Measurements from ENCODE around the gene THSD7A. TPM values are rescaled to one million over a fixed set of nuclear protein-coding genes. Genes with fewer than 3 reads are reported as not detected.

The THSD7A gene
- polyA plus RNA-seq, 1 donor (not counting 4 experiments of a cell fraction or from before 2014, with no cell fraction given) = not detected

- dilution Hi-C loops (cut with MboI; ENCODE audit: extremely low pct_ligation_motif_present, low sequenced_read_pairs) = no loop called here
- Histone ChIP-seq H3K27me3 (ENCODE audit: control insufficient read depth, extremely low read depth, insufficient read depth, low read length) (no peaks in the 10 kb centered on the region), H3K4me2 (ENCODE audit: control insufficient read depth, extremely low read depth, insufficient read depth, low read depth, low read length) (no peak overlapping the region), H3K27ac (ENCODE audit: control insufficient read depth, insufficient read depth, low read length) (no peak overlapping the region), H3K79me2 (ENCODE audit: control insufficient read depth, insufficient read depth, low read length) (no peaks in the 10 kb centered on the region), H2AFZ (ENCODE audit: control insufficient read depth, low read length) (no peak overlapping the region), H3K9ac (ENCODE audit: control insufficient read depth, extremely low read depth, insufficient read depth, low read length) (no peak overlapping the region), H3K9me3 (ENCODE audit: control insufficient read depth, low read depth, low read length) (no peaks in the 10 kb centered on the region), H3K9me1 (ENCODE audit: control insufficient read depth, extremely low read depth, insufficient read depth, low read length) (no peaks in the 10 kb centered on the region), H3K36me3 (ENCODE audit: control insufficient read depth in 2 of 2, extremely low read depth in 1 of 2, insufficient read depth in 2 of 2, low read length in 2 of 2) (no peaks in the 10 kb centered on the region), H3K4me1 (ENCODE audit: control insufficient read depth, extremely low read depth, insufficient read depth, low read length) (no peaks in the 10 kb centered on the region), H4K20me1 (ENCODE audit: control insufficient read depth, extremely low read depth, insufficient read depth, low read length) (no peaks in the 10 kb centered on the region), H3K4me3 (ENCODE audit: control insufficient read depth in 2 of 3, extremely low read depth in 1 of 3, insufficient read depth in 2 of 3, low read depth in 1 of 3, low read length in 3 of 3) (no peak overlapping the region)
- FAIRE-seq (no peak), DNase-seq (ENCODE audit: low read depth, low spot score) (no peak)
- TF ChIP-seq EZH2 (IDR thresholded peaks at IDR 0.05; ENCODE audit: low read length) = no peak
- TF ChIP-seq CTCF (optimal IDR thresholded peaks at IDR 0.05 in 1 of 3, IDR thresholded peaks at IDR 0.05 in 1 of 3, conservative IDR thresholded peaks at IDR 0.05 in 1 of 3; ENCODE audit: extremely low read depth in 1 of 3, insufficient read depth in 2 of 3, low read length in 3 of 3) = no peak
These were observed 240.1 kb downstream of the THSD7A start for GRCh38 chr7:11591943-11592342.

GRCh38 chr7:11591055-11591633 is 240.9 kb downstream of the THSD7A start:
- no peak for FAIRE-seq
- H3K79me2 ChIP-seq (ENCODE audit: control insufficient read depth, insufficient read depth, low read length) = no peaks in the 10 kb centered on the region
- H3K27me3 ChIP-seq (ENCODE audit: control insufficient read depth, extremely low read depth, insufficient read depth, low read length) = no peaks in the 10 kb centered on the region
- H3K9me3 ChIP-seq (ENCODE audit: control insufficient read depth, low read depth, low read length) = no peaks in the 10 kb centered on the region
- H3K27ac ChIP-seq (ENCODE audit: control insufficient read depth, insufficient read depth, low read length) = no peak overlapping the region
- H3K9me1 ChIP-seq (ENCODE audit: control insufficient read depth, extremely low read depth, insufficient read depth, low read length) = no peaks in the 10 kb centered on the region
- no peak for DNase-seq (ENCODE audit: low read depth, low spot score)
- no peaks in the 10 kb centered on the region for H4K20me1 ChIP-seq (ENCODE audit: control insufficient read depth, extremely low read depth, insufficient read depth, low read length)
- H2AFZ ChIP-seq (ENCODE audit: control insufficient read depth, low read length) = no peak overlapping the region
- H3K4me3 ChIP-seq (ENCODE audit: control insufficient read depth in 2 of 3, extremely low read depth in 1 of 3, insufficient read depth in 2 of 3, low read depth in 1 of 3, low read length in 3 of 3) = no peak overlapping the region
- TF ChIP-seq CTCF (optimal IDR thresholded peaks at IDR 0.05 in 1 of 3, IDR thresholded peaks at IDR 0.05 in 1 of 3, conservative IDR thresholded peaks at IDR 0.05 in 1 of 3; ENCODE audit: extremely low read depth in 1 of 3, insufficient read depth in 2 of 3, low read length in 3 of 3) = no peak
- no peak for TF ChIP-seq EZH2 (IDR thresholded peaks at IDR 0.05; ENCODE audit: low read length)
- dilution Hi-C loops (cut with MboI; ENCODE audit: extremely low pct_ligation_motif_present, low sequenced_read_pairs) = no loop called here
- no peaks in the 10 kb centered on the region for H3K36me3 ChIP-seq (ENCODE audit: control insufficient read depth in 2 of 2, extremely low read depth in 1 of 2, insufficient read depth in 2 of 2, low read length in 2 of 2)
- no peak overlapping the region for H3K9ac ChIP-seq (ENCODE audit: control insufficient read depth, extremely low read depth, insufficient read depth, low read length)
- H3K4me2 ChIP-seq (ENCODE audit: control insufficient read depth, extremely low read depth, insufficient read depth, low read depth, low read length) = no peak overlapping the region
- H3K4me1 ChIP-seq (ENCODE audit: control insufficient read depth, extremely low read depth, insufficient read depth, low read length) = no peaks in the 10 kb centered on the region

Data from keratinocyte (primary cell).